GM19324 (cell line): ENCODE measurements around the gene FGF16.
"Not testable (repeated sequence)": the region's sequence is repeated elsewhere in the genome, so short reads cannot be mapped to it uniquely, and the experiment has no call there.

ENCODE experiments used
- ATAC-seq: cut with Tn5 transposase; IDR thresholded peaks from one replicate; pipeline ENCODE4 v1.9.1; 2021; ENCODE audit warnings: mild to moderate bottlenecking, moderate library complexity; ENCODE audit not compliant: unreplicated experiment, low FRiP score

Gene FGF16

GRCh38 chrX:77446029-77446585, 1.1 kb upstream of the FGF16 start:
- no peak for ATAC-seq

- no peak for ATAC-seq
Measured at GRCh38 chrX:77447653-77448569, 722 bp downstream of the FGF16 start.

GRCh38 chrX:77450415-77450814, 3.2 kb downstream of the FGF16 start:
- ATAC-seq: no peak

GRCh38 chrX:77450996-77451395, 3.8 kb downstream of the FGF16 start:
- no peak for ATAC-seq

GRCh38 chrX:77453190-77453589, 6.0 kb downstream of the FGF16 start:
- ATAC-seq: no peak

GRCh38 chrX:77455437-77455836, 8.2 kb downstream of the FGF16 start:
- ATAC-seq: no peak

GRCh38 chrX:77484045-77484444, 36.9 kb downstream of the FGF16 start:
- ATAC-seq: no peak

GRCh38 chrX:77493677-77494553, 46.7 kb downstream of the FGF16 start:
- no peak for ATAC-seq

- not testable (repeated sequence) for ATAC-seq
Measured at GRCh38 chrX:77500164-77500563, 53.0 kb downstream of the FGF16 start.

GRCh38 chrX:77502951-77503525, 55.8 kb downstream of the FGF16 start:
- no peak for ATAC-seq

- ATAC-seq: no peak
Measured at GRCh38 chrX:77505227-77505626, 58.0 kb downstream of the FGF16 start.
